ENCODE data around the gene DHRS4L2. TPM values are rescaled to one million over a fixed set of nuclear protein-coding genes. Genes with fewer than 3 reads are reported as not detected.
"Not testable (repeated sequence)": the region's sequence is repeated elsewhere in the genome, so short reads cannot be mapped to it uniquely, and the experiment has no call there.

The DHRS4L2 gene
- total RNA-seq, 2 experiments from 2014 or later = 27.5 to 27.6 TPM

- POLR2A ChIA-PET = no interaction called here
- Mint-ChIP-seq H3K27me3 (no peaks in the 10 kb centered on the region), H3K4me3 (no peak overlapping the region), H3K9me3 (ENCODE audit: low read depth) (no peaks in the 10 kb centered on the region), H3K36me3 (ENCODE audit: low read depth) (no peaks in the 10 kb centered on the region), H3K27ac (no peak overlapping the region), H3K4me1 (no peaks in the 10 kb centered on the region)
- CTCF ChIA-PET = interaction anchor here (1.1 to 2.2 kb wide), 4 partner anchors 12 to 254 kb away, joined by 3 to 8 read pairs (median 4); no protein-coding TSS in a partner anchor
- intact Hi-C loops (cut with DNase I, micrococcal nuclease) = no loop called here
- DNase-seq = no peak
- ATAC-seq = no peak
Observed at GRCh38 chr14:24042746-24043145, 54.0 kb downstream of the DHRS4L2 start.

GRCh38 chr14:24049002-24049401 lies 60.3 kb downstream of the DHRS4L2 start:
- H3K27ac Mint-ChIP-seq; ATAC-seq; DNase-seq; intact Hi-C loops (cut with DNase I, micrococcal nuclease); H3K4me3 Mint-ChIP-seq; H3K27me3 Mint-ChIP-seq; H3K36me3 Mint-ChIP-seq (ENCODE audit: low read depth); H3K9me3 Mint-ChIP-seq (ENCODE audit: low read depth); POLR2A ChIA-PET: not testable (repeated sequence)
- CTCF ChIA-PET = interaction anchor here (1.9 kb wide), 1 partner anchor 9 kb away, joined by 6 read pairs; no protein-coding TSS in a partner anchor
- peaks cover 19% of the 10 kb centered on the region for H3K4me1 Mint-ChIP-seq

GRCh38 chr14:24050753-24051152 lies 62.0 kb downstream of the DHRS4L2 start:
- H3K27me3 Mint-ChIP-seq; H3K9me3 Mint-ChIP-seq (ENCODE audit: low read depth); DNase-seq; H3K36me3 Mint-ChIP-seq (ENCODE audit: low read depth); CTCF ChIA-PET; ATAC-seq; POLR2A ChIA-PET: not testable (repeated sequence)
- intact Hi-C loops (cut with DNase I, micrococcal nuclease) = loop anchor here in 1 of 2 experiments (1.0 to 5.0 kb wide), 3 partner anchors 14 to 247 kb away; partner anchors contain the start of genes DHRS1, NOP9 and RABGGTA
- Mint-ChIP-seq H3K27ac (peak overlapping the region; percentile 67), H3K4me1 (peaks cover 19% of the 10 kb centered on the region), H3K4me3 (peak overlapping the region; percentile 57)

GRCh38 chr14:24051176-24051788 lies 62.6 kb downstream of the DHRS4L2 start:
- Mint-ChIP-seq H3K4me1 (peaks cover 19% of the 10 kb centered on the region), H3K4me3 (peak overlapping the region; percentile 57), H3K36me3 (ENCODE audit: low read depth) (no peaks in the 10 kb centered on the region), H3K27me3 (peaks cover 8% of the 10 kb centered on the region), H3K9me3 (ENCODE audit: low read depth) (no peaks in the 10 kb centered on the region), H3K27ac (peak overlapping the region; percentile 67)
- DNase-seq = no peak
- no peak for ATAC-seq
- ChIA-PET CTCF (interaction anchor here (0.5 to 2.4 kb wide), 6 partner anchors 29 to 100 kb away, joined by 3 to 6 read pairs (median 4); partner anchors contain the start of gene PSME1), POLR2A (no interaction called here)
- intact Hi-C loops (cut with DNase I, micrococcal nuclease) = loop anchor here in 1 of 2 experiments (1.0 to 5.0 kb wide), 3 partner anchors 15 to 246 kb away; partner anchors contain the start of genes DHRS1, NOP9 and RABGGTA

GRCh38 chr14:24051789-24052655 lies 63.3 kb downstream of the DHRS4L2 start, which contains the start of gene CARMIL3:
TSS of gene CARMIL3 (plus strand) at chr14:24052009. CDS start at chr14:24052154, 145 bp downstream.
- Mint-ChIP-seq H3K4me1 (peaks cover 19% of the 10 kb centered on the region), H3K9me3 (ENCODE audit: low read depth) (no peaks in the 10 kb centered on the region), H3K36me3 (ENCODE audit: low read depth) (no peaks in the 10 kb centered on the region), H3K4me3 (peak within 1 kb of the TSS; percentile 57), H3K27me3 (peaks cover 8% of the 10 kb centered on the region), H3K27ac (peak within 1 kb of the TSS; percentile 67)
- ATAC-seq = peak; percentile 57
- DNase-seq = peak; percentile 77
- POLR2A ChIA-PET = no interaction called here
- CTCF ChIA-PET = interaction anchor here (0.5 to 2.4 kb wide), 9 partner anchors 28 to 109 kb away, joined by 3 to 6 read pairs (median 3); partner anchors contain the start of genes IRF9 and PSME1
- intact Hi-C loops (cut with DNase I, micrococcal nuclease) = loop anchor here in 1 of 2 experiments (1.0 to 5.0 kb wide), 6 partner anchors 16 to 245 kb away; partner anchors contain the start of genes DCAF11, DHRS1, DHRS4L2 and NOP9

- no peaks in the 10 kb centered on the region for H3K9me3 Mint-ChIP-seq (ENCODE audit: low read depth)
- CTCF ChIA-PET = interaction anchor here (0.9 to 6.6 kb wide), 7 partner anchors 28 to 108 kb away, joined by 3 to 124 read pairs (median 5); partner anchors contain the start of genes IRF9 and PCK2
- peaks cover 8% of the 10 kb centered on the region for H3K27me3 Mint-ChIP-seq
- intact Hi-C loops (cut with DNase I, micrococcal nuclease) = loop anchor here in 1 of 2 experiments (1.0 to 5.0 kb wide), 6 partner anchors 18 to 244 kb away; partner anchors contain the start of genes CPNE6, DCAF11, DHRS1 and DHRS4L2
- ATAC-seq (peak; percentile 87), DNase-seq (peak; percentile 81)
- no peaks in the 10 kb centered on the region for H3K36me3 Mint-ChIP-seq (ENCODE audit: low read depth)
- peaks cover 19% of the 10 kb centered on the region for H3K4me1 Mint-ChIP-seq
- POLR2A ChIA-PET = no interaction called here
- H3K27ac Mint-ChIP-seq = no peak overlapping the region
- peak overlapping the region; percentile 54 for H3K4me3 Mint-ChIP-seq
Observed at GRCh38 chr14:24052656-24053547, 64.2 kb downstream of the DHRS4L2 start.

- ChIA-PET CTCF (interaction anchor here (0.8 to 6.6 kb wide), 5 partner anchors 27 to 229 kb away, joined by 3 to 124 read pairs (median 6); partner anchors contain the start of gene PCK2), POLR2A (interaction anchor here (0.6 kb wide), 1 partner anchor 40 kb away, joined by 3 read pairs; the partner anchor contains the start of gene PCK2)
- peaks cover 19% of the 10 kb centered on the region for H3K4me1 Mint-ChIP-seq
- H3K9me3 Mint-ChIP-seq (ENCODE audit: low read depth) = no peaks in the 10 kb centered on the region
- H3K27me3 Mint-ChIP-seq = peaks cover 8% of the 10 kb centered on the region
- no peak overlapping the region for H3K4me3 Mint-ChIP-seq
- ATAC-seq = no peak
- no peak overlapping the region for H3K27ac Mint-ChIP-seq
- H3K36me3 Mint-ChIP-seq (ENCODE audit: low read depth) = no peaks in the 10 kb centered on the region
- intact Hi-C loops (cut with DNase I, micrococcal nuclease) = loop anchor here in 1 of 2 experiments (1.0 to 5.0 kb wide), 5 partner anchors 18 to 244 kb away; partner anchors contain the start of genes CPNE6, DHRS1, DHRS4L2 and NOP9
- no peak for DNase-seq
Observed at GRCh38 chr14:24053548-24054323, 65.0 kb downstream of the DHRS4L2 start.

GRCh38 chr14:24054324-24054641 lies 65.6 kb downstream of the DHRS4L2 start:
- no peaks in the 10 kb centered on the region for H3K36me3 Mint-ChIP-seq (ENCODE audit: low read depth)
- no peak overlapping the region for H3K4me3 Mint-ChIP-seq
- H3K4me1 Mint-ChIP-seq = peaks cover 19% of the 10 kb centered on the region
- DNase-seq = no peak
- H3K27ac Mint-ChIP-seq = no peak overlapping the region
- intact Hi-C loops (cut with DNase I, micrococcal nuclease) = loop anchor here in 1 of 2 experiments (5.0 kb wide), 2 partner anchors 218 to 243 kb away; partner anchors contain the start of genes DHRS1, NOP9 and RABGGTA
- peaks cover 8% of the 10 kb centered on the region for H3K27me3 Mint-ChIP-seq
- no peaks in the 10 kb centered on the region for H3K9me3 Mint-ChIP-seq (ENCODE audit: low read depth)
- ATAC-seq = no peak
- ChIA-PET CTCF (interaction anchor here (0.6 to 6.6 kb wide), 5 partner anchors 28 to 422 kb away, joined by 3 to 124 read pairs (median 3); partner anchors contain the start of gene PCK2), POLR2A (interaction anchor here (0.6 kb wide), 1 partner anchor 40 kb away, joined by 3 read pairs; the partner anchor contains the start of gene PCK2)

GRCh38 chr14:24054646-24055045 lies 65.9 kb downstream of the DHRS4L2 start:
- H3K4me1 Mint-ChIP-seq = peaks cover 19% of the 10 kb centered on the region
- intact Hi-C loops (cut with DNase I, micrococcal nuclease) = loop anchor here in 1 of 2 experiments (5.0 kb wide), 2 partner anchors 218 to 243 kb away; partner anchors contain the start of genes DHRS1, NOP9 and RABGGTA
- no peak overlapping the region for H3K4me3 Mint-ChIP-seq
- DNase-seq (no peak), ATAC-seq (no peak)
- peaks cover 8% of the 10 kb centered on the region for H3K27me3 Mint-ChIP-seq
- ChIA-PET POLR2A (no interaction called here), CTCF (interaction anchor here (0.6 to 6.6 kb wide), 4 partner anchors 28 to 423 kb away, joined by 3 to 124 read pairs (median 4); partner anchors contain the start of gene PCK2)
- H3K9me3 Mint-ChIP-seq (ENCODE audit: low read depth) = no peaks in the 10 kb centered on the region
- no peak overlapping the region for H3K27ac Mint-ChIP-seq
- H3K36me3 Mint-ChIP-seq (ENCODE audit: low read depth) = no peaks in the 10 kb centered on the region
